SK-N-DZ (cell line): ENCODE measurements around the gene A3GALT2.
"Not testable (repeated sequence)": the region's sequence is repeated elsewhere in the genome, so short reads cannot be mapped to it uniquely, and the experiment has no call there.

Experiments
- DNase-seq: peaks from one replicate; pipeline ENCODE4 v3.0.0-alpha.2; 2015; ENCODE audit warnings: low spot score

Gene A3GALT2

DNA sequence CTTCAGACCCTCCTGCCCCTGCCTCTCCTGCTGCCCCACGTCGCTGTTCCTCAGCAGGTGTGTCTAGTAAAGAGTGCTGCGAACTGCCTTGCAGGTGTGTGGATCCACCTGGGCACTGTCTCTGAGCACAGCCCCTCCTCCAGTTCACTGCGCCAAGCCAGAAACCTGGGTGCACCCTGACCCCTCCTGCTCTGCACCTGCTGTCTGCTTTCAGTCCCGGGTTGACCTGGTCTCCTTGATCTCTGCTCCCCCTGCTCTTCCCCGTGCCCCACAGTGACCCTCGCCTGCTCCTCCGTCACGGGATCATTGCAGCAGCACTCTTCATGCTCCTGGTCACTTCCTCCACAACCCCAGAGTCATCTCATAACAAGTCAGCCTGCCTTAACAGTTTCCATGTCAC, 6.5 kb downstream of the A3GALT2 start:
- DNase-seq = no peak

DNA sequence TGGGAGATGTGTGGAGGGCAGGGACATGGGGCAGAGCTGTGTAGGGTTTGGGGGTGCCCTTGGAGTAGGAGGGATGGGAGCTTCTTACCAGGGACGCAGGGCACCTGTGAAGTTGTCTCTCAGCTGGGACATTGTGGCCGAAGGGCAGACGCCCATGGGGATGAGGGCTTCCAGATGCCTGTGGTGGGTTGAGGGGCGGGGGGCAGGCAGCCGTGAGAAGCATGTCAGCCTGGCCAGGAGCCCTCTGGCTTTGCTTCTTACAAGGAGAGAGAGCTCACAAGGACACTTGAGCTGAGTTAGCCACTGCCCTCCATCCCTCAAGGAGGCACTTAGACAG, 8.5 kb downstream of the A3GALT2 start:
- no peak for DNase-seq

DNA sequence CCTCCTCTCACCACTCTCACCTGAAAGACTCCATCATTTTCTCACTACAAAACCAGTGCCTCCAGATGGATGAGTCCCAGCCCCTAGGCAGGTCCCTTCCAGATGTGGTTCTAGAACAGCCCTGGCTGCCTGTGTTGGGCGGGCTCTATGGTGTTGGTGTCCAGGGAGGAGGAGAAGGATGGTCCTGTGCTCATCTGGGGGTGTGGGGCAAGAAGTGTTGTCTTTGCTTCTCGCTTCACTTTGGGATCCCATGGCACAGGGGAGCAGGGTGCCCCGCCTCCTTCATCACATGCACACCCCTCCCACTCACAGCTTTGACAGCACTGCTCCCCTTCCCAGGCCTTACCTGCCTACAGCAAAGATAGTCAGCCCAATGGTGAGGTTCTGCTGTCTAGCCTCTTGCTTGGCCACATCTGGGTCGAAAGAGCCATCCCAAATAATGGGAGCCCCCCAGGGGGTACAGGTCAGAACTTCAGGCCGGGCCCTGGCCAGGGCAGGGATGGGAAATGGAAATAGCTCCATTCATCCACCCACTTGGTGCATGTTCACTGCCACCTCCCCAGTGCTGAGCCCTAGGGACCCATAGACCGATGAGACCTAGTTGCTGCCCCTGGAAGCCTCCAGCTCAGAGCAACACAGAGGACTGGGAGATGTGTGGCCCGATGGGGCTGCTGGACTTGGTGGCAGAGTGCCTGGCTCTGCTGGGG, 9.0 kb downstream of the A3GALT2 start:
- DNase-seq = no peak

DNA sequence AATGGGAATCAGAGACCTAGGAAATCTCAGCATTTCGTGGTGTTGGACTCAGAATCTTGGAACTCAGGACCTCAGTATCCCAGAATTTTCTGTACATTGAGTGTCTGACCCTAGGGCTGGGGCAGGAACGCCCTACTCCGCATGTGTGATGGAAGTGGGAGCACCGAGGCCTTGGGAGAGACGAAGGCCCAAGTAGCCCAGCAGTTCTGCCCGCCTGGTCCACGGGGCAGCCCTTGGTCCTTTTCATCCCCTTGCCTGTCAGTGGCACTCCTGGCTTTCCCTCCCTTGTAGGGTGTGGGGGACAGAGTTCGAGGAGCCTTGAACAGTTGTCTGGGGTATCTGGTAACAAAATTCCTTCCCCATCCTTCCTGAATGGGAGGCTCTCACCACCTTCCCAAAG, 10.2 kb downstream of the A3GALT2 start:
- no peak for DNase-seq

DNA sequence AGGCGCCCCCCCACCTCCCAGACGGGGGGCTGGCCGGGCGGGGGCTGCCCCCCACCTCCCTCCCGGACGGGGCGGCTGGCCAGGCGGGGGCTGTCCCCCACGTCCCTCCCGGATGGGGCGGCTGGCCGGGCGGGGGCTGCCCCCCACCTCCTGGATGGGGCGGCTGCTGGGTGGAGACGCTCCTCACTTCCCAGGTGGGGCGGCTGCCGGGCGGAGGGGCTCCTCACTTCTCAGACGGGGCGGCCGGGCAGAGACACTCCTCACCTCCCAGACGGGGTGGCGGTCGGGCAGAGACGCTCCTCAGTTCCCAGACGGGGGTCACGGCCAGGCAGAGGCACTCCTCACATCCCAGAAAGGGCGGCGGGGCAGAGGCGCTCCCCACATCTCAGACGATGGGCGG, 11.5 kb downstream of the A3GALT2 start:
- not testable (repeated sequence) for DNase-seq

DNA sequence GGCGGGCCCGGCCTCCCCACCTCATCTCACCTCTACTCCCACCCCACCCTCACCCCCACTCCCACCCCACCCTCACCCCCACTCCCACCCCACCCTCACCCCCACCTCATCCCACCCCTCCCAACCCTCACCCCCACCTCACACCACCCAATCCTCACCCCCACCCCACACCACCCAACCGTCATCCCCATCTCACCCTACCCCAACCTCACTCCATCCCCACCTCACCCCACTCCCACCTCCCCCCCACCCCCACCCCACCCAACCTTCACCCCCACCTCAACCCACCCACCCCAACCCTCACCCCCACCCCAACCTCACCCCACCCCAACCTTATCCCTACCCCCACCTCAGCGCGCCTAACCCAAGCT, 13.4 kb downstream of the A3GALT2 start:
- no peak for DNase-seq

DNA sequence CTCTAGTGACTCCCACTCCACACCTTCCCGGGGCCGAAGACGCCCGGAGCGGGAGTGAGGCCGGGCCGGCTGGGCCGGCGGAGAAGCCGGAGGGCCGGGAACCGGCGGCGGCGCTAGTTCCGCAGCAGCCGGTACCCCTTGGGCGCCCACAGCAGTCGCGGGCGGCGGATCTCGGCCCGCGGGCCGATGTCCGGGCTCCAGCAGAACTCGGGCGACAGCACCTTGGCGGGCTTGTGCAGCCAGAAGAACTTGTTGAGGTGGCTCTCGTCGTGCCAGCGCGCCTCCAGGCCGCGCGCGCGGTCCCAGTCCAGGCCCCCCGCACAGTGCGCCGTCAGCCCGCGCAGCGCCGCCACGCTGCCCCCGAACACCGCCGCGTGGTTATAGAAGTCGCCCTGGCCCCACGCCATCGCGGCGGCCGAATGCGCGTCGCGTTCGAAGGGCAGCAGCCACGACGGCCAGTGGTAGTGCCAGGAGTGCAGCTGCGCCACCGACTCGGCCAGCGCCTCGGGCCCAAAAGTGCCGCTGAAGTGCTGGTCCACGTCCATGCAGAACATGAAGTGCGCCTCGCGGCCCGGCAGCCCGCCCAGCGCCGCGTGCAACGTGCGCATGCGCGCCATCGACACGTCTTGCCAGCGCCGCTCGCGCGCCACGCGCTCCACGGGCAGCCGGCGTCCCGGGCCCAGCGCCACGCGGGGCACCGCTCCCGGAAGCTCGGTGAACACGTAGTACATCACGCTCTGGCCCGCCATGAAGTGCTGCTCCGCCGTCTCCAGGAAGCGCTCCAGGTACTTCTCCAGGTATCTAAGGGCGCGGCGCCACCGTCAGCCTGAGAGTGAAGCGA, 14.0 kb downstream of the A3GALT2 start:
- DNase-seq = no peak

DNA sequence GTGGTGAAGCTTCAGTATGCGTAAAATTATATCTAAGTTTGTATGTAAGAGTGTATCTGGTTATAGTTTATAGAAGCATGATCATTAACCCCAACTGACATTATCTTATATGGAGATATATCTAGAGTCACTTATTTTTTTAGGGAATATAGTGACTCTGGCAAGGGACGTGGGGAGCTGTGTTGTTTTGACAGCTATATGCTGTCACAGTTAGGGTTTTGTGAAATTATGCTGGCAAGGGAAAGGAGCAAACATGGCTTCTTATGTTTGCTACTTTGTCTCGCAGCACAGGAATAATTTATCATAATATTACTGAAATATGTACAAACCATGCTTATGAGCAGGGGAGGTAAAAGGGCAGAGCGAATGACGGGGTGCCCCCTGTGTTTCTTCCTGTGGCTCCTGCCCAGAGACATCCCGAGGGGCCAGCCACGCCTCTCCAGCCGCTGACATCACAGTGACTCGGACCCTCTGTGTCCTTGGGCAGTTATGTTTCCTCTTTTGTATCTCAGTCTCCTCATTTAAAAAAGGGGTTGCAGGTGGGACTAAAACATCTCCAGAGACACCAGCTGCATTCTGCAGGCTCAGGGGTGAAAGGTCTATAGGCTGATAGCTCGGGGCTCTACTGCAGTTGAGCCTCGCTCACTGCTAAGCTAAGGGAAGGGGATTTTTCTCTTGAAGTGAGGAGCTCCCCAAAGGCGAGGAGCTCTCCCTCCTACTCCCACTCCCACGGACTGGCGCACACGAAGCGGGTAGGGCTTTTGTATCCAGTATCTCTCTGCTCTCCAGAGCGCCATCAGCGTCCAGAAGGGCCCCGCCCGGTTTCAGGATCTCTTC, 14.9 kb downstream of the A3GALT2 start:
- DNase-seq = no peak

DNA sequence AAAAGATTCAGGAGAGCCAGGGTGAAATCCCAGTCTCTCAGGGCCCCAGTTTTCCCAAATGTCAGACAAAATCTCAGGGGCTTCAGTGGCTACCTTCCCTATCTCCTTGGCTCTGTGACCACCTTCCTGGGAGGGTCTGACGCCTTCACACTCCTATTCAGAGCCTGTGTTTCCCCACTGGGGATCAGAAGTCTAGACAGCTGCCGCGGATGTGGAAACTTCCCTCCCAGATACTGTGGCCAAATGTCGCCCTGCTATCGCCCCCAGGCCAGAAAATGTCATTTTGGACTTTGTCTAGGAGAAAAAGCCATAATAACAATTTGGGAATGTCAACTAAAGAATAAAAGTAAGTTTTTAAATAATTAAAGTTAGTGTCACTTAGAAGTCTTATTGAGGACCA, 15.9 kb downstream of the A3GALT2 start:
- no peak for DNase-seq

DNA sequence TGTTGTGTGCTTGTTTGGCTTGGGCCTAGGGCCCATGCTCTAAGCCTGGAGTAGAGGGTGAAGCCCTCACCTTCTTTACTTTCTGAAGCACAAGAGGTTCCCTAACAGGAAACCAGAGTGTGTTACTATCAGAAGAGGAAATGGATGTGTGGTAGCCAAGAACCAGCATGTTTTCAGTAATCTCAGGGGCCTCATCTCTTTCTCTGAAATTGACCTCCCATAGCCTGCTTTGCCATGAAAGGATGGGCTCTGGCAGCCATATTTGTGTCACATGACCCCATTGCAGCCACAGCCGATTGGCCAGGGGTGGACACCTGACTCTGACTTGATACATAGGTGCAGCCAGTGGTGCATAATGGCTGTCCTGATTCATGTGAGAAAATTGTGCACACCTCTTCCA, 18.6 kb downstream of the A3GALT2 start:
- DNase-seq = no peak

DNA sequence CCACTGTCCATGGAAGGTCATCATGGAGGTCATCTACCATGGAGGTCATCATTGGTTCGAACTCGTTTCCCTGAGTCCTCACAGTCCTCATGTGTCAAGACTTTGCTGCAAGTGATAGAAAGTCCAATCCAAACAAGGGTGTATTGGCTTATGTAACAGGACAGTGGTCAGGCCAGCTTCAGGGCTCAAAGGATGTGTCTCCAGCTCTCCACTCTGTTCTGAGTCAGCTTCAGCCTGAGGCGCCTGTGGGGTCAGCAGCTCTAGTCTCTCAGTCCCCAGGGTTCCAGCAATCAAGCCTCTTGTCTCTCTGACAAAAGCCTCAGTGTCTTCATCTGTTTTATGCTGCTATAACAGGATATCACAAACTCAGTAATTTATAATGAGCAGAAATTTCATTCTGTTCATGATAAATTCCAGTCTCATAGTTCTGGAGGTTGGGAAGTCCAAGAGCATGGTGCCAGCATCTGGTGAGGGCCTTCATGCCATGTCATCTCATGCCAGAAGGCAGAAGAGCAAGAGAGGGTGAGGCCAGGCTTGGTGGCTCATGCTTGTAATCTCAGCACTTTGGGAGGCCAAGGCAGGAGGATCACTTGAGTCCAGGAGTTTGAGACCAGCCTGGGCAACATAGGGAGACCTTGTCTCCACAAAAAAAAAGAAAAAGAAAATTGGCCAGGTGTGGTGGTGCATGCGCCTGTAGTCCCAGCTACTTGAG, 19.5 kb downstream of the A3GALT2 start:
- DNase-seq = no peak

DNA sequence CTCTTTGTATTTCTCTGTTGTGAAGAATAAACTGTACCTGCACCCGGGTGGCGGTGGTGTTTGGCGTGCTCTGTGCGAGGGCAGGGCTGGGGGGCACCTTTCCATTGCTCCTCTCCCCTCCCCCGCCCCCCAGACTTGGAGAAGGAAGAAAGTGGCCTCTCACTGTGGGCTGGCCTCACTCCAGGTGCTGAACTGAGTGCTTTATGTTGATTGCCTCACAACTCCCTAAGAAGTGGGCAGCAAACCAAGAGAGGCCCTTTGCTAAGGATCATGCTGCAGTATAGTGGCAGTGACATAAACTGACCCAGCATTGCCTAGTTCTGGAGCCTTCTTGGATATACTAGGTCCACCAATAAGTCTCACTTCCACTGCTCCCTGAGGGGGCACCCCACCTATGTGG, 20.2 kb downstream of the A3GALT2 start:
- DNase-seq = no peak

DNA sequence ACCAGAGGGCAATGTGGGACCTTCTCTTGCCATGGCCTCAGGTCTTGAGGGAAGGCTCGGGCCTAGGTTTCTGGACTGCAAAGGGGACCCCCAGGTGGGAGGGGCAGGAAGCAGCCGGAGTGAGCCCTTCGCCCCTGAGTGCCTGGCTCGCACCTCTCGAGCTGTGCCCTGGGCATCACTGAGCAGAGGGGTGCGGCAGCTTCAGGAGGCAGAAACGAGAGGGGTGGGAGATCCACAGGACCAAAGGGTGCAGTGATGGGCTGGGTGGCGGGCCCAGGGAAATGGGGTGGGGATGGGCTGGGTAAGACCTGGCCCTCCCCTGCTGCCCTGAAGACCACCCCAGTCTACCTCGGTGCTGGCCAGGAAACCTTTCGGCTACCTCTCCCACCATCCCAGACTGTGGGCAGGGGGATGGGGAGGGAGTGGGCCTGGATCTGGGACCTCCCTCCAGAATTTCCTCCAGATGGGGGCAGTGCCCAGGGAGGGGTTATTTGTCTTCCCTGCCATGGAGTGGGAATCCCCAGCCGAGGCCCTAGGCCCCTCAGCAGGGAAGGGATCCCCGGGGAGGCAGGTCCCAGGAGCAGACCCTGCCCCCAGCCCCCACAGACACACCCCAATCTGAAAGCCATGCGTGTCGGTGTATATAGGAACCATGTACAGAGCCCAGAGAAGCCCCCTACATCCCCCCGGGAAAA, 21.3 kb downstream of the A3GALT2 start:
- no peak for DNase-seq

DNA sequence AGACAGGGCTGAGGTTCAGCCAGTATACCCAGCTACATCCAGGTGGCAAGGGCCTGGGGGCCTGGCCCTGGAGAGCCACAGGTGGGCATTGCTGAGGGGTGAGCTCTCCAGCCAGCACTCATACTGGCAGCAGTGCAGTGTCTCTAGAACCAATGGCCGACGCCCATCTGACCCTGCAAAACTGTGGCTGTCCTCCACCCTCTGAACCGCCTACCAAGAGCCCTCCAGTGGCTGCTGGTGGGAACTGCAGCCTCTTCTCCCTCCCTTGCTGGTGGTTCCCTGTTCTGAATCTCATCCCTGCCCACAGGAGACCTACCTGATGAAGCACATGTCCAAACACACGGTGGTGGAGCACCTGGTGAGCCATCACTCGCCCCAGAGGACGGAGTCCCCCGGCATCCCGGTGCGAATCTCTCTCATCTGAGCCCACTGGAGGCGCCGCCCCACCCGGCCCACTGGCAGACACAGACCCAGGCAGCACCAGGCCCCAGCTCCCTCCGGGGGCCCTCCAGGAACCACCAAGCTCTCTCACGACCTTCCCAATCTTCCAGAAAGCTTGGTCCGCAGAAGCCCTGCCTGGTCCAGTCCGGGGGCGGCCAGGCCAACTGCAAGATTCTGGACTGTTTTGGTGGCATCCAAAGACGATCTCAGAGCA, 22.1 kb downstream of the A3GALT2 start:
- DNase-seq = peak; percentile 53

DNA sequence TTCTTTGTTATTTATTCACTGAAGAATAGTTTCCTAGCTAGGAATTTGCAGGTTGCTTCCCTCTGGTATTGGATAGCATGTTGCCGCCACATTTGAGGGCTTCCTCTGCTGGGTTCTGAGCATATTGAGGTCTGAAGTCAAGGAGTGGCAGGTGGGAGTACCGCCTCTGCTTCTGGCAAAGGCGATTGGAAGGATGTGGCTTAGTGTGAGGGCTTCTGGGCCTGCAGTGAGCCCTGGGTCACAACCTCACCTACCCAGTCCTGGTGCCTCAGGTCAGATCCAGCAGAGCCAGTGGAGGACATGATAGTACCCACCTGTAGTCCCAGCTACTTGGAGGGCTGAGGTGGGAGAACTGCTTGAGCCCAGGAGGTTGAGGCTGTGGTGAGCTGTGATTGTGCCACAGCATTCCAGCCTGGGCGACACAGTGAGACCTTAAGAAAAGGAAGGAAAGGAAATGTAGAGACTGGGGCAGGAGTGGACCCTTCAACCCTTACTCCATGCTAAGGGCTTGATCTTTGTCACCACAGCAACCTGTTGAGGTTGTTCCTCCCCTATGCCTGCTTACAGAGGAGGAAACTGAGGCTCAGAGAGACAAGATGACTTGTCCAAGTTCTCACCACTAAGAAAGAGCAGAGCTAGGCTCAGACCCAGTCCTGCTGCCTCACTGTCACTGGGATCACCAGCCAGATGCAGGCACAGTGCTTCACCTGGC, 22.8 kb downstream of the A3GALT2 start:
- no peak for DNase-seq

DNA sequence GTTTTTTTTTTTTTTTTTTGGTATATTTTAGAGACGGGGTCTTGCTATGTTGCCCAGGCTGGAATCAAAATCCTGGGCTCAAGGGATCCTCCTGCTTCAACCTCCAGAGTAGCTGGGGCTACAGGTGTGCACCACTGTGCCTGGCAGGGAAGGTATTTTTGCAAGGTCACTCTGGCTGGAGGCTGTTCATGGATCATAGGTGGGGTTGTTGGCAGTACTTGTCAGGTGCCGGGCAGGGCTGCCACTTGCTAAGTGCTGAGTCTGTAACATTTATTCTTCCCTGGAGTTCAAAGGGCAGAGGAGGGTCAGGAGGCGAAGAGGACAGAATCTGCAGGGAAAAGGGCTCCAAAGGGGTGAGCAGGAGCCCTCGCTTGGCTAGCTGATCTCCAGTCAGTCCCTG, 24.1 kb downstream of the A3GALT2 start:
- DNase-seq = no peak

DNA sequence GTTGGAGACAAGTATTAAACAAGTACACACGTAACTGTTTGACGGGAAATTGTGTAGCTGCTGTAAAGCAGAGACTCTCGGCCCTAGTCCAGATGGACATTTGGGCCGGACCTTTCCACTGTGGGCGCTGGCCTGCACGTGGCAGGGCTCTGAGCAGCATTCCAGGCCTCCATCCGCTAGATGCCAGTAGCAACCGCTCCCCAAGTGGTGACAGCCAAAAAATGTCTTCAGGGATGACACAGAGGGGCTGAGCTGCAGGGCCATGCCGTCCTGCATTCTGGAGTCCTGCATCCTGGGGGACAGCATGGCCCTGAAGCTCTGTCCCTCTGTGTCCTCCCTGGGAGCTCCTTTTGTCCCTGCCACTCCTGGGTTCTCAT, 24.8 kb downstream of the A3GALT2 start:
- DNase-seq = no peak

DNA sequence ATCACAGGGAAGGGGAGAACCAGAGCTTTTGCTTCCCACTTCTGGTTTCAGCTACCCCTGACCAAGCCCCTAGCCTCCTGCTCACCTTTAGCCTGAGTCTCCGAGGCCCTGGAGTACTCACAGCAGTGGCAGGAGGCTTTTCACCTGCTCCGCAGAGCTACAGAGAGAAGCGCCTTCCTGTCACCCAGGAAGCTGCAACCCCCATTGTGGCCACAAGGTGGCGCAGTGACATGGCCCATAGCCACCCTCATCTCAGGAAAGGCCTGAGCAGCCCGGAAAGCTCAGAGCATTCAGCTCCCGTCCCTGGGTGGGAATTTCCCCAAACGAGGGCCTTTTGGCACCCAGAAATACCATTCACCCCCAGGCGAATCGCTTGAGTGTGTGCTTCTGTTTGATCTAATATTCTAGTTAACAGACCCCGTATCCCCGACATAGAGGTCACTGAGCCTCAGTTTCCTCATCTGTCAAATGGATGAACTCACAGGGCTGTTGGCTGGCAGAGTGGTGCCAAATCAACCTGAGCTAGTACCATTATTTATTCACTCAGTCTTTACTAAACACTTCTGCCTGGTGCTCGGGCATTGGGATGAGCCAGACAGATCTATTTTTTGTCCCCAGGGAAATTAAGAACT, 25.3 kb downstream of the A3GALT2 start:
- peak; percentile 67 for DNase-seq

DNA sequence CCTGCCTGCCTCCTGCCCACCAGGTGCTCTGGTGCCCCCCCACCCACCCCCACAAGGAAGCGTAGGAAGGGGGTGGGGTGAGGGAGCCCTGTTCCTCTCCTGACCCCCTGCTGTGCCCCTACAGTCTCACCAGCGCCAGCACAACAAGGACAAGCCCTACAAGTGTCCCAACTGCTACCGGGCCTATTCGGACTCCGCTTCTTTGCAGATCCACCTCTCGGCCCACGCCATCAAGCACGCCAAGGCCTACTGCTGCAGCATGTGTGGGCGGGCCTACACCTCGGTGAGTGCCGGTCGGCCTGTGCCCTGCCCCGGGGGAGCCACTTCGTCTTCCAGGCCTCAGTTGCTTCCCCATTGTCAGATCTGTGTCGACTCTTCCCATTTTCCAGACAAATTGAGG, 25.9 kb downstream of the A3GALT2 start:
- DNase-seq = no peak
